Tongue (tissue), 2 donors: ENCODE measurements around the gene NRL. TPM values are rescaled to one million over a fixed set of nuclear protein-coding genes. Genes with fewer than 3 reads are reported as not detected.
"Not testable (repeated sequence)": the region's sequence is repeated elsewhere in the genome, so short reads cannot be mapped to it uniquely, and the experiment has no call there.

Experiments
- DNase-seq: peaks from one replicate; pipeline ENCODE4 v3.0.0-alpha.2; 2015
- total RNA-seq: library from RNA; depleted of rRNA; stranded (reverse); fragments of >200 nt; gene quantifications from one replicate; pipeline ENCODE4 v1.2.3, GENCODE V29; 2014

NRL gene
- total RNA-seq, 1 donor from 2014 or later = 2.4 TPM

- no peak for DNase-seq
Observed at GRCh38 chr14:24123424-24124417, 9.0 kb upstream of the NRL start.

- DNase-seq = no peak
Observed at GRCh38 chr14:24122898-24123297, 8.1 kb upstream of the NRL start.

GRCh38 chr14:24122416-24122815, 7.7 kb upstream of the NRL start:
- no peak for DNase-seq

GRCh38 chr14:24121210-24121609, 6.5 kb upstream of the NRL start:
- DNase-seq = no peak

GRCh38 chr14:24119691-24120090, 4.9 kb upstream of the NRL start:
- DNase-seq = no peak

- no peak for DNase-seq
Observed at GRCh38 chr14:24117179-24117578, 2.4 kb upstream of the NRL start.

- no peak for DNase-seq
Observed at GRCh38 chr14:24116128-24116814, 1.5 kb upstream of the NRL start.

- no peak for DNase-seq
Observed at GRCh38 chr14:24115422-24116127, 826 bp upstream of the NRL start.

- peak; percentile 93 for DNase-seq
Observed at GRCh38 chr14:24113801-24114531, 783 bp downstream of the NRL start.

GRCh38 chr14:24113379-24113800, 1.4 kb downstream of the NRL start:
- DNase-seq = no peak

- no peak for DNase-seq
Observed at GRCh38 chr14:24110523-24110922, 4.2 kb downstream of the NRL start.

GRCh38 chr14:24110060-24110459, 4.7 kb downstream of the NRL start:
- no peak for DNase-seq

- DNase-seq = no peak
Observed at GRCh38 chr14:24108336-24108874, 6.3 kb downstream of the NRL start.

- no peak for DNase-seq
Observed at GRCh38 chr14:24106672-24107271, 8.0 kb downstream of the NRL start.

GRCh38 chr14:24105609-24106239, 9.0 kb downstream of the NRL start:
- DNase-seq = not testable (repeated sequence)

GRCh38 chr14:24103451-24103850, 11.3 kb downstream of the NRL start:
- no peak for DNase-seq

- no peak for DNase-seq
Observed at GRCh38 chr14:24102357-24103048, 12.2 kb downstream of the NRL start.

GRCh38 chr14:24100982-24101494, 13.7 kb downstream of the NRL start:
- DNase-seq = no peak

GRCh38 chr14:24100197-24100981, 14.4 kb downstream of the NRL start:
- no peak for DNase-seq
